ENCODE results near the gene GRK1.
"Not testable (repeated sequence)": the region's sequence is repeated elsewhere in the genome, so short reads cannot be mapped to it uniquely, and the experiment has no call there.

Gene GRK1

DNA sequence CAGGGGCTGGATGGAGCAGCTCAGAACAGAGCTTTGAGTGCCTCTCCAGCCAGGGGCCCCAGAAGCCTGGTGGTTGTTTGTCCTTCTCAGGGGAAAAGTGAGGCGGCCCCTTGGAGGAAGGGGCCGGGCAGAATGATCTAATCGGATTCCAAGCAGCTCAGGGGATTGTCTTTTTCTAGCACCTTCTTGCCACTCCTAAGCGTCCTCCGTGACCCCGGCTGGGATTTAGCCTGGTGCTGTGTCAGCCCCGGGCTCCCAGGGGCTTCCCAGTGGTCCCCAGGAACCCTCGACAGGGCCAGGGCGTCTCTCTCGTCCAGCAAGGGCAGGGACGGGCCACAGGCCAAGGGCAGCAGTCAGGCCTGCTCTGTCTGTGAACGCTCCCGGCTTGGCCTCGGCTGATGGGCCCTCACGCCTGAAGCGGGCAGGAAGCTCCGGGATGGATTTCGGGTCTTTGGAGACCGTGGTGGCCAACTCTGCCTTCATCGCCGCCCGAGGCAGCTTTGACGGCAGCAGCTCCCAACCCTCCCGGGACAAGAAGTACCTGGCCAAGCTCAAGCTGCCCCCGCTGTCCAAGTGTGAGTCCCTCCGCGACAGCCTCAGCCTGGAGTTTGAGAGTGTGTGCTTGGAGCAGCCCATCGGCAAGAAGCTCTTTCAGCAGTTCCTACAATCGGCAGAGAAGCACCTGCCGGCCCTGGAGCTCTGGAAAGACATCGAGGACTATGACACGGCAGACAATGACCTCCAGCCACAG is at the start of gene GRK1:
TSS of gene GRK1 (plus strand) at position 269 of the 751 bp plus-strand sequence. CDS start at position 437, 168 bp downstream.
- DNase-seq (ENCODE audit: low read depth) = no peak

DNA sequence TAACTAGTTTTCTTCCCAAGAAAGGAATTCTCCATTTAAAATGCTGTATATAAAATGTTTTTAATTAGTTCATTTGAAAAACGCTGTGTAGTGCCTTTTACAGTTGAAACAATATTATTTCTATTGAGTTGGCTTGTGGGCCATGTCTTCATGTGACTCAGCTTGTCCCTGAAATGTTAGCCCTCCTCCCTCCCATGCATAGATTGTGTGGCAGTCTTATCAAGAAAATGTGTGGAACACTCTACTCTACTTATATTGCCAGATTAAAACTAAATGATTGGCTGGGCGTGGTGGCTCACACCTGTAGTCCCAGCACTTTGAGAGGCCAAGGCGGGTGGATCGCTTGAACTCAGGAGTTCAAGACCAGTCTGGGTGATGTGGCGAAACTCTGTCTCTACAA is 49.1 kb upstream of the GRK1 start:
- DNase-seq (ENCODE audit: low read depth) = no peak

DNA sequence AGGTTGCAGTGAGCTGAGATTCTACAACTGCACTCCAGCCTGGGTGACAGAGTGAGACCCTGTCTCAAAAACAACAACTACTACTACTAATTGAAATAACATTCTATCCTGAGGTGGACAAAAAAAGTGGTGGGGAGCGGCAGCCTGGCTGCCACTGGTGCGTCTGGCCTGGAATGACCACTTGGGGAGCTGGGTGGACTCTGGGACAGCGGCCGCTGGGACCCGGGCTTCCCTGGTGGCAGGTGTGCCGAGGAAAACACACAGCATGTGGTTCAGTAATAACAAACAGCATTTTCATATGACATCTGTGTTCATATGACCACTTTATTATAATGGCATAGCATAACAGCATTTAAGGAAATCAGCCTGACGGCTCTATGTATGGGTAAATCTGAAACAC is 48.6 kb upstream of the GRK1 start:
- DNase-seq (ENCODE audit: low read depth) = no peak

DNA sequence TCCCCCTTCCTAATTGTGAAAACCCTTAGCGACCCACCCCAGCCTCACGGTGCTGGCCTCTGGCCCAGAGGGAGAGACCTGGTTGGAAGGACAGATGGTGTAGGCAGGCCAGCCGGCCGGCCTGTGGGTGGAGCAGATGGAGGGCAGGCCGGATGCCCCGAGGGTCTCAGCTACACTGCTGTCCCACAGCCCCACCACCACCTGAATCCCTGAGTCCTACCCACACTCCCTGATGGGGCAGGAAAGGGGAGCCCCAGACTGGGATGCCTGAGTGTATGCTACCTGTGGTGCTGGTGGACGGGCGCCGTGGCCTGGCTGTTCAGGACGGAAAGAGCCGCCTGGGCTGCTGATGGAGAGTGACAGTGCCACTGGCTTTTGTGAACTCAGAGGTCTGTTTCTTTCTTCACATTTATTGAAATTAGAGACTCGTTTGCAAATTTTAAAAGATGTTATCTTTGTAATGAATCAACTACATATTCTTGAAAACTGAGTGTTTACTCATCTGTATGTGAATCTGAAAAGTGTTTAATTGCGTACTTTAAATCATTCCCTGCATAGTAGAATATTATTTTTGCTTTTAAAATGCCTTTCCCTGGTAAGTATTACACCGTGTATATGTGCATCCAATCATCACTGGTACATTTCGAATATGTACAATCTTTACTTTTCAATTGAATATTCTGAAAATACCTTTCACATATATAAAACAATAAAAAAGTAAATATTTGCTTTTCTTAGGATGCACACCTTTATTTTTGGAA is 46.8 kb upstream of the GRK1 start:
- no peak for DNase-seq (ENCODE audit: low read depth)

DNA sequence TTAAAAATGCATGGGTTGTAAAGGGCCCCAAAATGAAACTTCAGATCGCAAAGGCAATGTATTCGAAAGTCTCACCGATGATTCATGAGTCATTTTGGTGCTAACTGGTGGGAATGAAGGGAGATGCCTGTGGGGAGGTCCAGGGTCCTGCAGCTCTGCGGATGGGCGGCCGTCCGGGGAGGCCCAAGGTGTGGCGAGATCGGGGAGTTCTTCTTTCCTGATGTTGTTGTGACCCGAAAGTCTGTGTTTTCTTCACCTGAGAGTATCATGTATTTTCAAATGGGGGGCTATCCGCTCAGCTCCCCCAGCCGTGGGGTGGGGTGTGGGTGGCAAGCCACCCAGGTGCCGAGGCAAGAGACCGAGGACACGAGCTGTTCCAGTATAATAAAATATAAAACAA is 46.0 kb upstream of the GRK1 start:
- no peak for DNase-seq (ENCODE audit: low read depth)

DNA sequence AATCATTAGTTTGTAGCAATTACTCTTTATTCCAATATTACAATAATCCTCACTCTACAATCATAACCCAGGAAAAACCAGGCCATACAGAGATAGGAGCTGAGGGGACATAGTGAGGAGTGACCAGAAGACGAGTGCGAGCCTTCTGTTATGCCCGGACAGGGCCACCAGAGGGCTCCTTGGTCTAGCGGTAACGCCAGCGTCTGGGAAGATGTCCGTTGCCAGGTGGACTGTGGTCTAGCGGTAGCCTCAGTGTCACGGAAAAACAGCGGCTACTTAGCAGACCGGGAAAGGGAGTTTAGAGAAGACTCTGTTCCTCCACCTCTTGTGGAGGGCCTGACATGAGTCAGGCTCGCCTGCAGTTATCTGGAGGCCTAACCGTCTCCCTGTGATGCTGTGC is 45.5 kb upstream of the GRK1 start:
- peak; percentile 5 for DNase-seq (ENCODE audit: low read depth)

DNA sequence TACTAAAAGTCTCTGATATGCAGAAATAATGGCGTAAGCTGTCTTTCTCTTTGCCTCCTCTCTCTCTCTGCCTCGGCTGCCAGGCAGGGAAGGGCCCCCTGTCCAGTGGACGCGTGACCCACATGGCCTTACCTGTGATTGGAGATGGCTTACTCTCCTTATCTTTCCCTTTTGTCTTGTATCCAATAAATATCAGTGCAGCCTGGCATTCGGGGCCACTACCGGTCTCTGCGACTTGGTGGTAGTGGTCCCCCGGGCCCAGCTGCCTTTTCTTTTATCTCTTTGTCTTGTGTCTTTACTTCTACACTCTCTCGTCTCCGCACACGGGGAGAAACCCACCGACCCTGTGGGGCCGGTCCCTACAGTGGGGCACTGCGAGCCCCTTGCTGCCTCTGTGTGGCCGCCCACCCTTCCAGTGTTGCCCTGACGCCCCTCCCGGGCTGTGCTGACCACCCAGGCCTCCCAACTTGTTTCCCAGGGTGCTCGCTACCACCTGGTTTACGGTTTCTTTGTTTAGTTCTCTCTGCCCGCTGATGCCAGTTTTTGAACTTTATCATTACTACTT is 45.0 kb upstream of the GRK1 start:
- not testable (repeated sequence) for DNase-seq (ENCODE audit: low read depth)

DNA sequence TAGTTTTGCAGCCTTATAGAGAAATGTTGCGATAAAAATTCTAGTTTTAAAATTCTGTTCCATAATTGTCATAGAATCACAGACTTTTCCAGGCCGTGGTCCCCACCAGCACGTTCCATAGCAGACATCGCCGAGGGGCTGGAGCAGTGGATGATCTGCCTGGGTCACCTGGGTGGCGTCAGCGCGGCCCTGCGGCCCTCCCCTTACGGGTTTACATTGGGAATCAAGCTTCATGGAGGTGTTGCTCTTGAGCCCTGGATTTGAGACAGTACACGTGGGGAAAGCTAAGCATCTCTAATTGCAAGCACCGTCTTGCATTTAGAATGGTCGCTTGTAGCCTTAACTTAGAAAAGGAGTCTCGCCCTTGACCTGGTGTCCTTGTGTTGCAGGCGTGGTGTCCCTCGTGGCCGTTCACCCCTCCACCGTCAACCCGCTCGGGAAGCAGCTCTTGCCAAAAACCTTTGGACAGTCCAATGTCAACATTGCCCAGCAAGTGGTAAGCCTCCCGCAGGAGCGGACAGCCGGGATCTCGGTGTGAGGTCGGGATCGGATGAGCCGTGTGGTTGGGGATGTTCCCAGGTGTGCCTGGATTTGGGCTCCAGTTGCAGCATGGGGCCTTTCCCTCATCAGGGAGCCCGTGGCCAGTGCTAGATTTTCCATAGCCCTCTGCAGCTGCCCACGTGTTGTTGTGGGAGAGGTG is 44.1 kb upstream of the GRK1 start:
- no peak for DNase-seq (ENCODE audit: low read depth)

DNA sequence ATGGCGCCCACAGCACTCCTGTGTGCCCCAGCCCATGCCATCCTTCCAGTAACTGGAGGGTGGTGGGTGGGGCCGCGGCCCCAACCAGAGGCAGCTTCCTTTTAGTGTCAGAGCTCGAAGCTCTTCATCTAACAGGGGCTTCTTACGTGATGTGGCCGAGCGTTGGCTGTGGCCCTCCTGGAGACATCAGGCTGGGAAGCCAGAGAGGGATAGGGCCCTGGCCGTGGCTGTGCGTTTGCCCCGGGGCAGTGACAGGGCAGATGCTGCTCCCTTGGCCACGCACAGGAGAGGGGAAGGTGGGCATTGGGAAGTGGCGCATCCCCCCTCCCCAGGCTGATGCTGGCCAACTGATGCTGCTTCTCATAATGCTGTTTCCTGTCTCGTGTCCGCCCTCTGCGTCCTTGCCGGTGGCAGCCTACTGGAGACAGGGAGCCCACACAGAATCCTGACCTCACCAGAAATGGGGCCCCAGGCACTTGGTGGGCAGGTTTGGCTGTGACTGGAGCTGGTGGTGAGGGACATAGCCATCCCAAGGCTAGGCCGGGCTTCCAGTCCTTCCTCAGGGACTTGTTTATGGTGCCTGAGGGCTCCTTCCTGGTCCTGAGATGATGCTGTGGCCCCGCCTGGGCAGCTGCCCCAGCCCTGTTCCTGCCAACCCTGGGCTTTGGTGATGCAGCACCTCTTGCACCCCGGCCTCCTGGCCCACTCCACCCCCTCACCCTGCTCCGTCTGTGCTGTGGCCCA is 43.4 kb upstream of the GRK1 start:
- no peak for DNase-seq (ENCODE audit: low read depth)

DNA sequence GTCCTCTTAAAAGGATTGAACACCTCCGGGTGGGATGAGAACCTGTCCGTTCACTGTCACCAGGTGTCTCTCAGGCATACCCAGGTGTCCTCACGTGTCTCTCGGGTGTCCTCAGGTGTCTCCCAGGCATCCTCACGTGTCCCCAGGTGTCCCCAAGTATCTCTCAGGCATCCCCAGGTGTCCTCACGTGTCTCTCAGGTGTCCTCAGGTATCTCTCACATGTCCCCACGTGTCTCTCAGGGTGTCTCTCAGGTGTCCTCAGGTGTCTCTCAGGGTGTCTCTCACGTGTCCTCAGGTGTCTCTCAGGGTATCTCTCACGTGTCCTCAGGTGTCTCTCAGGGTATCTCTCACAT is 42.8 kb upstream of the GRK1 start:
- DNase-seq (ENCODE audit: low read depth) = no peak

DNA sequence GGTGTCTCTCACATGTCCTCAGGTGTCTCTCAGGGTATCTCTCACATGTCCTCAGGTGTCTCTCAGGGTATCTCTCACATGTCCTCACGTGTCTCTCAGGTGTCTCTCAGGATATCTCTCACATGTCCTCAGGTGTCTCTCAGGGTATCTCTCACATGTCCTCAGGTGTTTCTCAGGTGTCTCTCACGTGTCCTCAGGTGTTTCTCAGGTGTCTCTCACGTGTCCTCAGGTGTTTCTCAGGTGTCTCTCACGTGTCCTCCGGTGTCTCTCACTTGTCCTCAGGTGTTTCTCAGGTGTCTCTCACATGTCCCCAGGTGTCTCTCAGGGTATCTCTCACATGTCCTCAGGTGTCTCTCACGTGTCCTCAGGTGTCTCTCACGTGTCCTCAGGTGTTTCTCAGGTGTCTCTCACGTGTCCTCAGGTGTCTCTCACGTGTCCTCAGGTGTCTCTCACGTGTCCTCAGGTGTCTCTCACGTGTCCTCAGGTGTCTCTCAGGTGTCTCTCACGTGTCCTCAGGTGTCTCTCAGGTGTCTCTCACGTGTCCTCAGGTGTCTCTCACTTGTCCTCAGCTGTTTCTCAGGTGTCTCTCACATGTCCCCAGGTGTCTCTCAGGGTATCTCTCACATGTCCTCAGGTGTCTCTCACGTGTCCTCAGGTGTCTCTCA is 42.2 kb upstream of the GRK1 start:
- DNase-seq (ENCODE audit: low read depth) = not testable (repeated sequence)

DNA sequence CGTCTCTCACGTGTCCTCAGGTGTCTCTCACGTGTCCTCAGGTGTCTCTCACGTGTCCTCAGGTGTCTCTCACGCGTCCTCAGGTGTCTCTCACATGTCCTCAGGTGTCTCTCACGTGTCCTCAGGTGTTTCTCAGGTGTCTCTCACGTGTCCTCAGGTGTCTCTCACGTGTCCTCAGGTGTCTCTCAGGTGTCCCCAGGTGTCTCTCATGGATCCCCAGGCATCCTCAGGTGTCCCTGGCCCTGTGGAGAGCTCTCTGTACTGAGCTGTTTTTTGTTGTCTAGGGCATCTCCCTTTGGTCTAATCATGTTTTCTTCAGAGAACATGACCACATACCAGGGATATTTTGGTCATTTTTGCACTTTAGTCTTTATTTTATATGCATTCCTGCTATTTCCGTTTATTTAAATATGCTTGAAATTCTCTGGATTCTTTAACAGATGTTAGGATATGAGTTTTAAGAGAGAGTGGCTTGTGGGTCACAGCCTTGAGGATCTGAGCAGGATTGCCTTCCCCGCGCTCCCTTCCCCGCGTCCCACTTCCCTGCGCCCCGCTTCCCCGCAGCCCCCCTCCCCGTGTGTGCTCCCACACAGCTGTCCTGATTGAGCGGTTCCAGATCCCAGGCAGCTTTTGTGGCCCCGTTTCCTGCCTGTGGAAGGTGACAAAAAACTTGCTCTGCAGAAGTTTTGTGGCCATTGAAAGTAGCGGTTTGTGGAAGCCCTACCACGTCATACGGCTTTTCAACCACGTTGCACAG is 40.9 kb upstream of the GRK1 start:
- no peak for DNase-seq (ENCODE audit: low read depth)

DNA sequence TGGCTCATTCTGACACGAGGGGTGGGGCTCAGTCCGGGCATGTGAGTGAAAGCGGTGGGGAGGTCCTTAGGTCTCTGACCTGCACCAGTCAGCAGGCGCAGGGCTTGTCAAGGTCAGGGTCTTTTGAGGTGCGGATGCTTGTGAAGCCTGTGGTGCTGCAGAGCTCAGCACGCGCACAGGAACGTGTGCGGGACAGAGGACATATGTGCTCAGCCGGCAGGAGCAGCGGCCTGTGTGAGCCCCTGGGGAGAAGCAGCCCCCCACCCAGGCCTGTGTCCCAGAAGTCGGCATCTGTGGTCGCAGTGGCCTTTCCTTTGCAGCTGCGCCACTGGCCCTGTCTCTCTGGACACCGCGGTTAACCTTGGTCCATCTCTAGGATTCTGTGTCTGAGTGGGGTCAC is 39.9 kb upstream of the GRK1 start:
- DNase-seq (ENCODE audit: low read depth) = no peak

DNA sequence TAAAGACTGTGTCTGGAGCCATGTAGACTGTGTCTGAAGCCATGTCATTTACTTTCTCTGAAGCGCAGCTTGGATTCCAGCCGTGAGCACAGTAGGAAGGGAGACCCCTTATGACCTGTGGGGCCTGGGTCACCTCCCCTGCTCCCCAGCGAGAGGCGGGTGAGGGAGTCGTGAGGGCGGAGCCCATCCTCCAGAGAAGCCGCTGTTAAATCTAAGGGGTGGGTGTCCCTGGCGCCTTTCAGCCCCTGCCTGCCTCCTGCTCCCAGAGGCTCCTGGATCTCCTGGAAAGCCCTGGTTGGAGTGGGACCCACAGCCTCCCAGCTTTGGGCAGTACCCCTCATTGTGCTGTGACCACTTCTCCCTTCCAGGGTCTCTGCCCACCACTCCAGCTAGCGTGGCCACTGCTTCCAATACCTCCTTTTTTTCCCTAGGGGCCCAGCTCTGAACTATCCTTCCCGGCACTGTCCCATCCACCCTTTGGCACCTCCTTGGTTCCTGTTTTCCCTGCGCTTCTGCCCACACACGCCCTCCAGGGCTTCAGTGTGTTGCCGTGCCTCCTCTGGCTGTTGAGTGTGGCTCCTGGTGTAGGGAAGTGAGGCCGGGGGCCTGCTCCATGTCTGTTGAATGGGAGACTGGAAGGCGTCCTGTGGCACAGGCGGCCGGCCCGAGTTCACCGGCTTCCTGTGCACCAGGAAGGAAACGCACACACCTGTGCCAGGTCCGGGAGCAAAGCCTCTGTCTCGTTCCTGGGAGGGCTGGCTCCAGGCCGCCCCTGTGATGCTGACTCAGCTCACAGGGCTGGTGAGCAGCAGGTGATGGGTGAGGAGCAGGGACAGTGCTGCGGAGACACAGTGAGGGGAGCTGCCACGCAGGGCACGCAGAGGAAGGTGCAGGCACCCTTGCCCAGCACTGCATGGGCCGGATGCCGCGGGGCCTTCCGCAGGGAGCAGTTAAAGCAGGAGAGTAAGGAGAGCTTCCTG is 38.4 kb upstream of the GRK1 start:
- no peak for DNase-seq (ENCODE audit: low read depth)

DNA sequence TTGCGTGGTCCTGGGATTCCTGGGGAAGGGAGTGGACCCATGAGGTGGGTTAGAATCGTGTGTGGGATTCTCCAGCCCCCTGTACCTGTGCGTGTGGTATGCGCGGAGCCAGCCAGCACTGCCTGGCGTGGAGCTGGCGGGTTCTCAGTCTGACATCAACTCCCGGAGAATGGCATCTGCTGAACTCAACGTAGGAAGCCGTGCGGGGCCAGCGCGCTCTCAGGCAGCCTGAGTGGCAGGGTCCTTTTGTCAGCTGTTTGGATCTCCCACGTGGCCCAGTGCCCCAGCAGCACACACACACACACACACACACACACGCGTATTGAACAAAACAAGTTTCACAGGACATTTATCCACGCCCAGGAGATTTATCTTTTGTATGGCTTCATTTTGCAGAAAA is 37.2 kb upstream of the GRK1 start:
- no peak for DNase-seq (ENCODE audit: low read depth)

DNA sequence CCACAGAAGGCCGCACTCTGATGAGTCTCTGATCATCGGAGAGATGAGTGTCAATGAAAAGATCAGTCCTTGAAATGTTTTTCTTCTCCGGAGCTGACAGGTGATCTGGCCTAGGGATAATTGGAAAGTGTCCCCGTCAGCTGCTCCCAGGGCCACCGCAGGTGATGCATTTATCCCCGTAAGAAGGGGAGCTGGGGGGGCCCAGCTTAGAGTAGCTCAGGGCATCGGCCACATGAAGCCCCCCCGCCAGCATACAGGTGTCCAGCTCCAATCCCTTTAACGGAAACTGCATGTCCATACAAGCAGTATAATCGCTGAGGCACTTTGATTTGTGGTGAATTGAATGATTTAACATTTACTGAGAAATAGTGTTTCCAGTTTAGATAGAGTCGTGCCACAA is 36.7 kb upstream of the GRK1 start:
- no peak for DNase-seq (ENCODE audit: low read depth)

DNA sequence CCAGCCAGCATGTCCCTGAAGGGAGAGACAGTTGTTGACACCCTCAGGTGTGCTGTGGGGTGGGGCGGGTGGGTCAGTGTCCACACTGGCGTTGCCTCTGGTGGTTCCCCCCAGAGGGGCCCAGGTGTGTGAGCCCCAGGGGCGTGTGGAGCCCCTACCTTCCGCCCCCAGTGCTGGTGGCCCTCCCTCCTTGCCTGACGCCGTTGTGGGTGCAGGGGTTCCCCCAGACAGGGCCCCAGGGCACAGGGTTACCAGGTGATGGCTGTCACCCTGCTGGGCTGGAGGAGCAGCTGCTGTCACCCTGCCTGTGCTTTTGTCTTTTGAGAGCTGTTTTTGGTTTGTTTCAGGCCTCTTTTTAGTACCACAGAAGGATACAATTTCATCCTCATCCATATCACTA is 36.2 kb upstream of the GRK1 start:
- DNase-seq (ENCODE audit: low read depth) = no peak

DNA sequence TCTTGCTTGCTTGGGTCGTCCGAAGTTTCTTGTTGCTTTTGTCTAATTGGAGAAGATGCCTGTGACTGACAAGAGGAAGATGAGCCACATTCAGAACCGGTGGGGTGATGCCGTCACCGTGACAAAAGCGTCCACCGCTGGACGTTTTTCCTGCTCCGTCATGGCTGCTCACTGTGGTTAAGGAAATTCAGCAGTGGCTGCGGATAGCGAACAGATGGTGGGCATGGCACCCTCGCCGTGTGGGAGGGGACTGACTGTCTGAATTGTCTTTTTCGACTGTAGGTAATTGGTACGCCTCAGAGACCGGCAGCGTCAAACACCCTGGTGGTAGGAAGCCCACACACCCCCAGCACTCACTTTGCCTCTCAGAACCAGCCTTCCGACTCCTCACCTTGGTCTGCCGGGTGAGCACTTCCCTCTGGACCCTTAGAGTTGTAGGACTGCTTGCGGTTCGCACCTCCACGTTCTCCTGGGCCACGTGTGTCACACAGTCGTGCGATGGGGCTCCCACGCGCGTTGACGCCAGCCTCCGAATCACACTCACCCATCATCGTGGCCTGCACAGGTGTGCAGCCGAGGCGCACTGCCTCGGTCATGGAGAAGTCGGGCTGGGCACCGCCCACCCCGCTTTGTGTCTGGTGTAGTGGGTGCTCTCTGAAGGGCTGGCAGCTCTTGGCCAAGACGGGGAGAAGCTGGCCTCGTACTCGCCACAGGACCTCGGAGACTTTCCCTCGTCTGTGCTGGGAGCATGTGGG is 35.5 kb upstream of the GRK1 start:
- no peak for DNase-seq (ENCODE audit: low read depth)

Measured in stromal cell of bone marrow (primary cell).